Stimulated activated naive CD8-positive, alpha-beta T cell treated with anti-CD3 and anti-CD28 coated beads, Interleukin-15, Interleukin-2, amounts not matched to agents 100 U/mL and 50 U/mL, for 24 hours (primary cell): ENCODE results near the gene ZNF230.

Experiments
- ATAC-seq: fragments of 150-1000 bp; cut with Tn5 transposase; one replicate; pipeline ENCODE4 v1.10.0; 2021
- DNase-seq: peaks from one replicate; pipeline ENCODE4 v3.0.0; 2021

The ZNF230 gene

GRCh38 chr19:44002566-44003460, at the start of gene ZNF230:
Gene ZNF230, plus strand, starts transcription at chr19:44002957. Its CDS starts 4,122 bp downstream, at chr19:44007079.
- ATAC-seq = peak; percentile 96
- peak; percentile 81 for DNase-seq

- DNase-seq (no peak), ATAC-seq (no peak)
Observed at GRCh38 chr19:43956827-43957226, 45.9 kb upstream of the ZNF230 start.

- DNase-seq (no peak), ATAC-seq (no peak)
Observed at GRCh38 chr19:43957891-43958290, 44.9 kb upstream of the ZNF230 start.

- no peak for DNase-seq
- no peak for ATAC-seq
Observed at GRCh38 chr19:43960411-43960810, 42.3 kb upstream of the ZNF230 start.

GRCh38 chr19:43966079-43966694, 36.6 kb upstream of the ZNF230 start:
- DNase-seq = no peak
- ATAC-seq = no peak

GRCh38 chr19:43976732-43977131, 26.0 kb upstream of the ZNF230 start:
- no peak for DNase-seq
- ATAC-seq = no peak

GRCh38 chr19:43983544-43983911, 19.2 kb upstream of the ZNF230 start:
- DNase-seq = no peak
- no peak for ATAC-seq

- ATAC-seq = peak; percentile 90
Observed at GRCh38 chr19:43983912-43984686, 18.7 kb upstream of the ZNF230 start, which contains the start of gene ZNF155. Gene ZNF155, plus strand, starts transcription at chr19:43984188. Its CDS starts 4,356 bp downstream, at chr19:43988544.

GRCh38 chr19:43984687-43985000, 18.1 kb upstream of the ZNF230 start:
- ATAC-seq (no peak), DNase-seq (peak; percentile 11)

More at GRCh38 chr19:43983912-43984686, 18.7 kb upstream of the ZNF230 start, which contains the start of gene ZNF155:
- peak; percentile 74 for DNase-seq

GRCh38 chr19:43997631-43998290, 5.0 kb upstream of the ZNF230 start:
- DNase-seq (no peak), ATAC-seq (no peak)

GRCh38 chr19:44002212-44002565, 568 bp upstream of the ZNF230 start:
- no peak for DNase-seq

GRCh38 chr19:44003461-44004009, 778 bp downstream of the ZNF230 start:
- DNase-seq (peak; percentile 16), ATAC-seq (peak; percentile 32)

More at GRCh38 chr19:44002212-44002565, 568 bp upstream of the ZNF230 start:
- no peak for ATAC-seq

GRCh38 chr19:44005973-44006372, 3.2 kb downstream of the ZNF230 start:
- ATAC-seq (no peak), DNase-seq (no peak)

GRCh38 chr19:44007473-44007872, 4.7 kb downstream of the ZNF230 start:
- ATAC-seq = no peak
- DNase-seq = no peak

- DNase-seq (no peak), ATAC-seq (no peak)
Observed at GRCh38 chr19:44010468-44010867, 7.7 kb downstream of the ZNF230 start.

- no peak for DNase-seq
- no peak for ATAC-seq
Observed at GRCh38 chr19:44019498-44019897, 16.7 kb downstream of the ZNF230 start.

- ATAC-seq (no peak), DNase-seq (no peak)
Observed at GRCh38 chr19:44021221-44021620, 18.5 kb downstream of the ZNF230 start.

GRCh38 chr19:44024900-44025216, 22.1 kb downstream of the ZNF230 start:
- ATAC-seq (no peak), DNase-seq (no peak)

GRCh38 chr19:44025217-44025936, 22.6 kb downstream of the ZNF230 start, which contains the start of gene ZNF222:
Gene ZNF222, plus strand, starts transcription at chr19:44025379. Its CDS starts 58 bp downstream, at chr19:44025437.
- DNase-seq (peak; percentile 79), ATAC-seq (peak; percentile 99)

- no peak for DNase-seq
- no peak for ATAC-seq
Observed at GRCh38 chr19:44026622-44027021, 23.9 kb downstream of the ZNF230 start.

- DNase-seq (no peak), ATAC-seq (no peak)
Observed at GRCh38 chr19:44032001-44032610, 29.3 kb downstream of the ZNF230 start.
